Keratinocyte (primary cell): Measurements from ENCODE around the gene FRMPD4. TPM values are rescaled to one million over a fixed set of nuclear protein-coding genes. Genes with fewer than 3 reads are reported as not detected.

Experiments
- DNase-seq: peaks from one replicate; pipeline ENCODE4 v3.0.0-alpha.2; 2011; ENCODE audit warnings: low read depth, missing footprints, low spot score
- FAIRE-seq: peaks from 2 replicates; lab custom pipeline; 2011; peaks lifted over from hg19 to GRCh38; lab: Jason Lieb, UNC
- H2AFZ ChIP-seq: 2 replicates; pipeline ENCODE4 v1.6.0; 2012; ENCODE audit warnings: low read length, control low read depth, inconsistent platforms; ENCODE audit not compliant: control insufficient read depth
- H3K27ac ChIP-seq: 2 replicates; pipeline ENCODE4 v1.5.1; 2011; ENCODE audit warnings: low read length; ENCODE audit not compliant: control insufficient read depth, insufficient read depth
- H3K27me3 ChIP-seq: 3 replicates; pipeline ENCODE4 v1.6.0; 2011; ENCODE audit warnings: low read length; ENCODE audit not compliant: control insufficient read depth, insufficient read depth; ENCODE audit errors: extremely low read depth
- H3K36me3 ChIP-seq, 2 experiments: 2 replicates in 1 of 2; 3 replicates in 1 of 2; pipeline ENCODE4 v1.5.1; 2011; ENCODE audit warnings: low read length in 2 of 2, mild to moderate bottlenecking in 1 of 2; ENCODE audit not compliant: control insufficient read depth in 2 of 2, insufficient read depth in 2 of 2; ENCODE audit errors: extremely low read depth in 1 of 2
- H3K4me1 ChIP-seq: 3 replicates; pipeline ENCODE4 v1.5.1; 2011; ENCODE audit warnings: low read length; ENCODE audit not compliant: control insufficient read depth, insufficient read depth; ENCODE audit errors: extremely low read depth
- H3K4me2 ChIP-seq: 3 replicates; pipeline ENCODE4 v1.6.0; 2011; ENCODE audit warnings: low read depth, low read length; ENCODE audit not compliant: control insufficient read depth, insufficient read depth; ENCODE audit errors: extremely low read depth
- H3K4me3 ChIP-seq, 3 experiments: fragments of 200-600 bp in 1 of 3; sonication (generic) in 1 of 3; 2 replicates in 2 of 3; 3 replicates in 1 of 3; pipeline ENCODE4 v1.5.1; 2011 to 2016; ENCODE audit warnings: low read length in 3 of 3, mild to moderate bottlenecking in 3 of 3, control low read depth in 2 of 3, inconsistent platforms in 1 of 3, low read depth in 1 of 3, mixed read lengths in 1 of 3, mixed run types in 1 of 3, moderate library complexity in 1 of 3; ENCODE audit not compliant: control insufficient read depth in 2 of 3, insufficient read depth in 2 of 3; ENCODE audit errors: extremely low read depth in 1 of 3
- H3K79me2 ChIP-seq: 2 replicates; pipeline ENCODE4 v1.6.0; 2012; ENCODE audit warnings: low read length; ENCODE audit not compliant: control insufficient read depth, insufficient read depth
- H3K9ac ChIP-seq: 3 replicates; pipeline ENCODE4 v1.6.0; 2011; ENCODE audit warnings: low read length; ENCODE audit not compliant: control insufficient read depth, insufficient read depth; ENCODE audit errors: extremely low read depth
- H3K9me1 ChIP-seq: 3 replicates; pipeline ENCODE4 v1.6.0; 2011; ENCODE audit warnings: low read length; ENCODE audit not compliant: control insufficient read depth, insufficient read depth; ENCODE audit errors: extremely low read depth
- H3K9me3 ChIP-seq: 2 replicates; pipeline ENCODE4 v1.5.1; 2012; ENCODE audit warnings: low read depth, low read length; ENCODE audit not compliant: control insufficient read depth
- H4K20me1 ChIP-seq: 3 replicates; pipeline ENCODE4 v1.6.0; 2011; ENCODE audit warnings: low read length; ENCODE audit not compliant: control insufficient read depth, insufficient read depth; ENCODE audit errors: extremely low read depth
- CTCF ChIP-seq, 3 experiments: IDR thresholded peaks in 1 of 3; conservative IDR thresholded peaks in 1 of 3; optimal IDR thresholded peaks in 1 of 3; 2 replicates in 2 of 3; 3 replicates in 1 of 3; pipeline versions ENCODE3 to v1.5.1; 2011; ENCODE audit warnings: low read length in 3 of 3, mild to moderate bottlenecking in 3 of 3, moderate library complexity in 2 of 3, control low read depth in 1 of 3, inconsistent platforms in 1 of 3; ENCODE audit not compliant: insufficient read depth in 2 of 3; ENCODE audit errors: extremely low read depth in 1 of 3
- EZH2 ChIP-seq: IDR thresholded peaks from one replicate; pipeline ENCODE4 v1.6.1; 2012; ENCODE audit warnings: inconsistent platforms, mild to moderate bottlenecking, low read length, moderate library complexity
- dilution Hi-C: fragments of 300-500 bp; cut with MboI; formaldehyde crosslinking; loops from one replicate; pipeline ENCODE4 v1.7.0; 2020; ENCODE audit warnings: low sequenced_read_pairs; ENCODE audit not compliant: extremely low pct_ligation_motif_present
- polyA plus RNA-seq, 5 experiments: library from polyadenylated mRNA; depleted of rRNA in 3 of 5; stranded (reverse) in 3 of 5; stranded (forward) in 1 of 5; unstranded in 1 of 5; fragments of >200 nt; gene quantifications; 1 replicate in 1 of 5; 2 replicates in 3 of 5; 3 replicates in 1 of 5; pipeline versions ENCODE4 v1.2.1 to v1.2.3, GENCODE V29; 2011 to 2012; ENCODE audit warnings: missing spikeins in 2 of 5, low read depth in 1 of 5, low replicate concordance in 1 of 5

Gene FRMPD4
- polyA plus RNA-seq, 1 donor (not counting 4 experiments of a cell fraction or from before 2014, with no cell fraction given), result 0.05 TPM

- TF ChIP-seq EZH2 (no peak), CTCF (optimal IDR thresholded peaks at IDR 0.05 in 1 of 3, IDR thresholded peaks at IDR 0.05 in 1 of 3, conservative IDR thresholded peaks at IDR 0.05 in 1 of 3; ENCODE audit: extremely low read depth in 1 of 3, insufficient read depth in 2 of 3, low read length in 3 of 3) (no peak)
- no peaks in the 10 kb centered on the region for H3K4me1 ChIP-seq
- no peaks in the 10 kb centered on the region for H4K20me1 ChIP-seq
- no peaks in the 10 kb centered on the region for H3K27me3 ChIP-seq
- H3K79me2 ChIP-seq, result no peaks in the 10 kb centered on the region
- FAIRE-seq (no peak), DNase-seq (no peak)
- H2AFZ ChIP-seq, result no peak overlapping the region
- no peaks in the 10 kb centered on the region for H3K9me1 ChIP-seq
- H3K36me3 ChIP-seq, result no peaks in the 10 kb centered on the region
- no peak overlapping the region for H3K27ac ChIP-seq
- H3K9ac ChIP-seq, result no peak overlapping the region
- dilution Hi-C loops, result no loop called here
- H3K4me2 ChIP-seq, result no peak overlapping the region
- H3K9me3 ChIP-seq, result no peaks in the 10 kb centered on the region
- no peak overlapping the region for H3K4me3 ChIP-seq
Observed at GRCh38 chrX:12412561-12412960, 274.3 kb downstream of the FRMPD4 start.

- Histone ChIP-seq H3K9me1 (no peaks in the 10 kb centered on the region), H3K27ac (peak overlapping the region; percentile 24), H3K27me3 (no peaks in the 10 kb centered on the region), H4K20me1 (no peaks in the 10 kb centered on the region), H3K36me3 (no peaks in the 10 kb centered on the region), H3K9me3 (no peaks in the 10 kb centered on the region), H3K4me2 (no peak overlapping the region), H3K4me3 (no peak overlapping the region), H3K4me1 (peaks cover 23% of the 10 kb centered on the region), H3K9ac (no peak overlapping the region), H3K79me2 (no peaks in the 10 kb centered on the region), H2AFZ (peak overlapping the region; percentile 17)
- DNase-seq (peak; percentile 15), FAIRE-seq (peak; percentile 53)
- dilution Hi-C loops, result no loop called here
- TF ChIP-seq CTCF (optimal IDR thresholded peaks at IDR 0.05 in 1 of 3, IDR thresholded peaks at IDR 0.05 in 1 of 3, conservative IDR thresholded peaks at IDR 0.05 in 1 of 3; ENCODE audit: extremely low read depth in 1 of 3, insufficient read depth in 2 of 3, low read length in 3 of 3) (no peak), EZH2 (no peak)
Observed at GRCh38 chrX:12419591-12419990, 281.3 kb downstream of the FRMPD4 start.
